ENCODE results near the gene SPRY2.

GRCh38 chr13:80359778-80360452, 19.0 kb upstream of the SPRY2 start:
- no peak for TF ChIP-seq HDAC6 (IDR thresholded peaks at IDR 0.05; ENCODE audit: low read depth, low read length)
- TF ChIP-seq SMAD1 (CRISPR knock-in tag; IDR thresholded peaks at IDR 0.05; ENCODE audit: borderline replicate concordance, low read depth), result no peak
- no peak for TF ChIP-seq SUZ12 (IDR thresholded peaks at IDR 0.05; ENCODE audit: low read depth, low read length)
- TF ChIP-seq SIN3A (IDR thresholded peaks at IDR 0.05; ENCODE audit: borderline replicate concordance, low read depth, low read length), result no peak
- no peak for TF ChIP-seq CREB3 (CRISPR knock-in tag; IDR thresholded peaks at IDR 0.05)
- TF ChIP-seq SMARCE1 (IDR thresholded peaks at IDR 0.05; ENCODE audit: borderline replicate concordance), result no peak

Data from HepG2 (cell line).